Jurkat, Clone E6-1 (cell line): ENCODE results near the gene HS3ST6.
"Not testable (repeated sequence)": the region's sequence is repeated elsewhere in the genome, so short reads cannot be mapped to it uniquely, and the experiment has no call there.

Experiments
- DNase-seq: peaks from one replicate; pipeline ENCODE4 v3.0.0-alpha.2; 2011; ENCODE audit warnings: low read depth, low spot score
- H3K4me3 ChIP-seq: 2 replicates; pipeline ENCODE4 v1.5.1; 2011; ENCODE audit warnings: mild to moderate bottlenecking, low read length, control low read depth, moderate library complexity

Gene HS3ST6

GRCh38 chr16:1950047-1950446 lies 31.8 kb upstream of the HS3ST6 start:
- no peak overlapping the region for H3K4me3 ChIP-seq
- DNase-seq: no peak

DNA sequence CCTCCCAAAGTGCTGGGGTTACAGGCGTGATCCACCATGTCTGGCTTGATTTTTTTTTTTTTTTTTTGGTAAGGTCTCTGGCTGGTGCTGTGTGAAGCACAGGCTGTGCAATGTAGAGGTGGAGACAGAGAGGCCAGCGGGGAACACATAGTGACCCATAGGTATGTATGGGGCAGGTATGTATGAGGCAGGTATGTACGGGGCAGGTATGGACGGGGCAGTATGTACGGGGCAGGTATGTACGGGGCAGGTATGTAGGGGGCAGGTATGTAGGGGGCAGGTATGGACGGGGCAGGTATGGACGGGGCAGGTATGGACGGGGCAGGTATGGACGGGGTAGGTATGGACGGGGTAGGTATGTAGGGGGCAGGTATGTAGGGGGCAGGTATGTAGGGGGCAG lies 31.3 kb upstream of the HS3ST6 start:
- no peak overlapping the region for H3K4me3 ChIP-seq

DNA sequence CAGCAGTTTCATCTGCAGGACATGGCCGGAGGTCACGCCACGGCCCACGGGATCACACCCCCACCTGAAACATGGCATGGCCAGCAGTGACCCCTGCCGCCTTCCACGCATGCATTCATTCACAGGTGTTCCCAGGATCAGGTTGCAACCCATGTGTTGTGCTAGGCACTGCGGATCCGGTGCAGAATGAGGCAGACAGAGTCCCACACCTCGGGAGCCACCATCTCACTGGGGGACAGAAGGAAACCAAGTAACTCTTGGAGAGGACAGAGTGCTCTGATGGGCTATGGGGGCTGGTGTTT lies 29.1 kb upstream of the HS3ST6 start:
- no peak overlapping the region for H3K4me3 ChIP-seq

More for the DNA sequence above, 31.3 kb upstream of the HS3ST6 start:
- no peak for DNase-seq

GRCh38 chr16:1946495-1947368 lies 28.5 kb upstream of the HS3ST6 start:
- DNase-seq: no peak

More for the DNA sequence above, 29.1 kb upstream of the HS3ST6 start:
- DNase-seq: no peak

DNA sequence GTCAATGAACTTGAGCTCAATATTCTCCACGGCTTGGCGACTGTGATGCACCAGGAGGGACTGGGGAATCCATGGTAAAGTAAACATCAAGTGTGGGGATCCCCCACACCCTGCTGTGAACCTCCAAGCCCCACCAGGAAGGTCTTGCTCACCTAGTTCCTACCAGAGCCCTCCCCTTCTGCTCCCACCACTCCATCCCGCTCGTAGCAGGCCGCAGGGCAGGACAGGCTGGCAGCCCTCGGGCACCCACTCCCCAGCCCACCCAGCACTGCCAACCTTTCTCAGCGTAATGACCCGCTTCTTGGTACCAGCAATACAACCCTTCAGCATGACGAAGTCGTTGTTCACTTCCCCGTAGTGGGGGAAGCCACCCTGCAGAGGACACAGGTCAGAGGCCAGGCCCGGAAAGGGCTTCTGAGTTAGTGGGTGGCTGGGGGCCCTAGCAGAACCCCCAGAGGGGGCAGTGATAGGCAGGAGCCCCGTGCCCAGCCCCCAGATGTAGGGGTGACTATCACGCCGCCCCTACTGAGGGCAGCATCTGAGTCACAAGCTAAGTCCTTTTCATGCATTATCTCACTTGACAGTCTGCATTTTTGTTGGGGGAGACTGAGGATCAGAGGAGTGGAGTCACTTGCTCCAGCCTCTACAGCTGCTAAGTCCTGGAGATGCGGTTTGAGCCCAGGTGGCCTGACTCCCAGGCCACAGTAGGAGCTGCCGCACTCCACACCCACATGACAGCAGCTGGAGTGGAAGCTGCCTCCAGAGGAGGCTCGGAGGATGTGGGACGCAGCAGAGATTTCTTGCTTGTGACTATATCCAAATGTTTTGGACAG lies 27.6 kb upstream of the HS3ST6 start:
- no peak overlapping the region for H3K4me3 ChIP-seq
- DNase-seq: no peak

More at GRCh38 chr16:1946495-1947368, 28.5 kb upstream of the HS3ST6 start:
- no peak overlapping the region for H3K4me3 ChIP-seq

- no peak overlapping the region for H3K4me3 ChIP-seq
- no peak for DNase-seq
These were observed 26.5 kb upstream of the HS3ST6 start for GRCh38 chr16:1944612-1945199.

DNA sequence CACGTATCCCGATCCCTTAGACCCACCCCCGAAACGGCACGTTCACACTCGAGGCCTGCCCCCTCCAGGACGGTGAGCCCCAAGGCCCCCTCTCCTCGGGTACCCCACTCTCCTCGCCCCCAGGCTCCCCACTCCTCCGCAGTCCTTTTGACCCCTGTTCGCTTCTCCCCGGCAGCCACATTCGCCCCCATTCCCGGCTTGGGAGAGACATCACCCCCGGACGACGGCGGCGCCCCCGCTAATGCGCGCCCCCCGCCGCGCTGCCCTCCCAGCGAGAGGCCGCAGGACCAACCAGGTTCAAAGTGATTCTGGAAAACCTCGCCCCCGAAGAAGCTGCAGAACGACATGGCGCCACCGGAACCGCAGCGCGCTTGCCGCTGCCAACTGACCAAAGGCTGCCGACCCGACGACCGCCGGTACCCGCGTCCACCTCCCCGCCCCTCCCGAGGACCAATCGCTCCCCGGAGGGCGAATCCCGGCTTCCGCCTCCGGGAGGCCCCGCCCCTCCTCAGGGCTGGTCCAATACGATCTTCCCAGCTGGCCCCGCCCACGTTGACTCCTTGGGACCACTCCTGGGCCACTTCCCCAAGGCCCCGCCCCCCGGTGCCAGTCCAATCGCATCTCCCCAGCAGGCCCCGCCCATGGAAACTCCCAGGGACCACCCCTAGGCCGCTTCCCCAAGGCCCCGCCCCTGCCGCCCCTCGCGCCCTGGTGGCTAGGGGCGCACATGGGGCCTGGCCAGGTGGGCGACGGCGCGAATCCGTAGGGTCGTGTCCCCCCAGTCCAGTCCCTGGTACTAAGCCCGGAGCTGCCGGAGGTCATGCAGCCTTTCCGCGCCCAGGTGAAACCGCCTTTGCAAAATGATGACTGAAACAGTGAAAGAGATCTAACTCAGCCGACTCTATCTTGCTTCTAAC lies 24.9 kb upstream of the HS3ST6 start, which contains the start of gene MSRB1:
Gene MSRB1, minus strand, starts transcription at position 390 of the 917 bp plus-strand sequence. Its CDS starts 43 bp downstream, at position 347.
- DNase-seq: peak; percentile 95
- peak within 1 kb of the TSS; percentile 58 for H3K4me3 ChIP-seq

- peak overlapping the region; percentile 58 for H3K4me3 ChIP-seq
- DNase-seq: no peak
These were observed 24.0 kb upstream of the HS3ST6 start for GRCh38 chr16:1942047-1942809.

GRCh38 chr16:1941162-1942046 lies 23.2 kb upstream of the HS3ST6 start:
- H3K4me3 ChIP-seq: no peak overlapping the region
- no peak for DNase-seq

DNA sequence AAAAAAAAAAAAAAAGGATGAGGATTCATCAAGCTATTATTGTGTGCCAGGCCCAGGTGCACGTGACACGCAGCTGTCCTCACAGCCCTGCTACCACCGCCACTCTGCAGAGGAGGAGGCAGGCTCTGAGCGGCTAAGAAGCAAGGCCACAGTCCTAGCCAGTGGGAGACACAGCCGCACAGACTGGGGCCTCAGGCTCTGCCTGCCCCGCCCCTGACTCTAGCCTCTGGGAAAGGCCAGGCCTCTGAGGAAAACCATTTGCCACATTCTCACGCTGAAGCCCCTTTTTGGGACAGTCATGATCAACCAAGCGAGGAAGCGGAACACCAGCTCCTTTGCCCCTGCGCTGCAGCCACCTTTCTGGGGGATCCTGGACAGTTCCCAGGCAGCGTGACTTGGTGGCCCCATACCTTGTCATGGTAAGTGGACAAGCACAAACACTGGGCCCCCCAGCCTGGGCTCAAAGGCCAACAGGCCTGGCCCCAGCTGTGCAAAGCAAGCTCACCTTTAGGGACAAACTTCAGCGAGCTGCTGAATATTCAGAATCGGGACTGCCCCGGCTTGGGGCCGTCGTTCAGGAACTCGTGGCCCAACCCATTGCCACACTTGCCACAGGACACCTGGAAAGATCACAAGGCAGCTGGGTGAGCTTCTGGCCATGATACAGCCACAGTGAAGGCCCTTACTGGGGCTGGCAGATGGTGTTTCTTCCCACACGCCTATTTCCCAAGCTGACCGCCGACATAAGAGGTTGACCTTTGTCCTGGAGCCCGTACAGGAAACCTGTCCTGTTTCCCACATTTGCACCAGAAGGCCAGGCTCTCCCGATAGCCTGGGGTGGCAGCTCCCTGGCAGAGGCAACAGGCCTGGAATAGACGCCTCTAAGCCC lies 22.3 kb upstream of the HS3ST6 start:
- H3K4me3 ChIP-seq: no peak overlapping the region
- no peak for DNase-seq

GRCh38 chr16:1939833-1940232 lies 21.6 kb upstream of the HS3ST6 start:
- not testable (repeated sequence) for H3K4me3 ChIP-seq, DNase-seq

DNA sequence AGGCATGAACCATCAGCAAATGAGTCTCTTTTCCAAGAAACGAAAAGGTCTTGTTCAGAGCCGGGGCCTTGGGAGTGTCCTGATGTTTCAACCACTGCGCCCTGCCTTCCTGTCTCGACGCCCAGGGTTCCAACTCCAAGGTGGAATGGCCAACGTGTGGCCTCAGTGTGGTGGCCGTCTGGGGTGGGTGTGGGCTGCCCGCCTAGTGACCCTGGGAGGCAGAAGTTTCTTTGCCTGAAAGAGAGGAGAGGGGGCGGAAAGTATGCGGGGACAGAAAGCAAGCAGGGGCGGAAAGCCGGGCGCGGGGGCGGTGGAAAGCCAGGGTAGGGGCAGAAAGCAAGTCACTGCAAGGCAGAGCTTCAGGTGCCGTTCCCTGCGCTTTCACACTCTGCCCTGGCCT lies 20.7 kb upstream of the HS3ST6 start:
- DNase-seq: no peak
- no peak overlapping the region for H3K4me3 ChIP-seq

GRCh38 chr16:1938316-1938715 lies 20.1 kb upstream of the HS3ST6 start:
- DNase-seq: no peak
- H3K4me3 ChIP-seq: no peak overlapping the region

DNA sequence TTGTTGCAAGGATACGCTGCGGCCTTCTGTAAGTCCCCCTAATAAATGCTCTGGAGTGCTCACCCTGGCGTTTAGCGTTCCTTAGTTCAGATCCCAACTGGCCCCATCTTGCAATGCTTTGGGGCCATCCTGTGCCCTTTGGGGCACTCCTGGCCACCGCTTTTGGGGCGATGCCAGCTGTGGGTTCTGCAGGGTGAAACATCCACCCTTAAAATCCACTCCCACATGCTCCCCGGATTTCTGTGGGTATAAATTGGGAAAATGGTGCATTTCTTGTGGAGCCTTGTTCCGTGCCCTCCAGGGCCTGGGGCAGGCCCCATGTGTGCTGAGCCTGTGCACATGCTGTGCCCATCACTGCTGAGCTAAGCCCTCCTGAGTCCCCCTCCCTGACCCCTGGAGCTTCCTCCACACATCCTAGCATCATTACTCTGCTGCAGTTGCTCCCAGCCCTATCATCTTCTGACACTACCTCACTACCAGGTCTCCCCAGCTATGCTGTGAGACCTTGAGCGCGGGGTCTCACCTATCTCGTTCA lies 18.8 kb upstream of the HS3ST6 start:
- no peak overlapping the region for H3K4me3 ChIP-seq
- no peak for DNase-seq

- no peak overlapping the region for H3K4me3 ChIP-seq
- no peak for DNase-seq
These were observed 15.0 kb upstream of the HS3ST6 start for GRCh38 chr16:1933097-1933661.
